ENCODE results near the gene ANGPTL4.

- no peak for TF ChIP-seq ELF4 (IDR thresholded peaks at IDR 0.05)
- no peak for TF ChIP-seq PKNOX1 (IDR thresholded peaks at IDR 0.05)
- no peak for TF ChIP-seq NFRKB (IDR thresholded peaks at IDR 0.05)
- TF ChIP-seq FOXK2 (IDR thresholded peaks at IDR 0.05), result no peak
- TF ChIP-seq SP1 (IDR thresholded peaks at IDR 0.05), result no peak
- TF ChIP-seq BHLHE40 (IDR thresholded peaks at IDR 0.05; ENCODE audit: borderline replicate concordance), result no peak
- TF ChIP-seq TARDBP (IDR thresholded peaks at IDR 0.05), result no peak
- TF ChIP-seq FOXA1 (IDR thresholded peaks at IDR 0.05), result no peak
- TF ChIP-seq LEF1 (IDR thresholded peaks at IDR 0.05; ENCODE audit: borderline replicate concordance), result no peak
- TF ChIP-seq CTBP1 (IDR thresholded peaks at IDR 0.05; ENCODE audit: borderline replicate concordance), result no peak
- TF ChIP-seq FOXM1 (IDR thresholded peaks at IDR 0.05; ENCODE audit: borderline replicate concordance), result no peak
- no peak for TF ChIP-seq L3MBTL2 (conservative IDR thresholded peaks at IDR 0.05)
Measured at GRCh38 chr19:8316351-8317125, 47.4 kb upstream of the ANGPTL4 start.
